GM23338 (cell line): Measurements from ENCODE around the gene UPK2. TPM values are rescaled to one million over a fixed set of nuclear protein-coding genes. Genes with fewer than 3 reads are reported as not detected.

Experiments used
- CREB1 ChIP-seq: fragments of 250-450 bp; sonication (Bioruptor Pico); IDR thresholded peaks from 2 replicates; pipeline ENCODE4 v1.5.0; 2020; ENCODE audit warnings: low read depth, mild to moderate bottlenecking, moderate library complexity
- EZH2phosphoT487 ChIP-seq: fragments of 200-600 bp; sonication (generic); IDR thresholded peaks from one replicate; pipeline ENCODE4 v1.8.1; 2018; ENCODE audit warnings: antibody characterized with exemption; ENCODE audit not compliant: unreplicated experiment
- NANOG ChIP-seq: IDR thresholded peaks from 2 replicates; pipeline ENCODE4 v1.6.1; 2016; ENCODE audit warnings: antibody characterized with exemption, borderline replicate concordance
- STAT1 ChIP-seq: IDR thresholded peaks from one replicate; pipeline ENCODE4 v1.6.1; 2016; ENCODE audit warnings: antibody characterized with exemption; ENCODE audit not compliant: unreplicated experiment
- ZNF331 ChIP-seq: fragments of 250-450 bp; sonication (Bioruptor Pico); IDR thresholded peaks from 2 replicates; pipeline ENCODE4 v1.5.0; 2020; ENCODE audit warnings: low read depth, mild to moderate bottlenecking, moderate library complexity
- microRNA-seq: library from miRNA; unstranded; fragments of <30 nt; microRNA quantifications from one replicate; pipeline ENCODE4, GENCODE V29; 2017
- polyA plus RNA-seq: library from polyadenylated mRNA; unstranded; fragments of >200 nt; fragmentation: Nextera tagmentation; extraction: Ambion mirVana; gene quantifications from 2 replicates; pipeline ENCODE4 v1.2.1, GENCODE V29; 2016
- small RNA-seq: library from RNA; depleted of rRNA; stranded (forward); fragments of <200 nt; gene quantifications from one replicate; pipeline ENCODE3, GENCODE V24; 2014; ENCODE audit warnings: low replicate concordance
- total RNA-seq: library from RNA; depleted of rRNA; stranded (reverse); fragments of >200 nt; shearing (Covaris generic); gene quantifications from 2 replicates; pipeline ENCODE4 v1.2.3, GENCODE V29; 2014; rRNA removed
- TF ChIP-seq, protein P1 (sequence below): fragments of 250-450 bp; sonication (Bioruptor Pico); IDR thresholded peaks from 2 replicates; pipeline ENCODE4 v1.5.0; 2020; ENCODE audit warnings: mild to moderate bottlenecking, moderate library complexity
- TF ChIP-seq, protein P2 (sequence below): IDR thresholded peaks from one replicate; pipeline ENCODE4 v1.6.1; 2018; ENCODE audit warnings: antibody characterized with exemption; ENCODE audit not compliant: unreplicated experiment
- TF ChIP-seq, protein P3 (sequence below), 2 experiments: fragments of 200-600 bp in 1 of 2; sonication (generic) in 1 of 2; conservative IDR thresholded peaks; 2 replicates each; pipeline versions ENCODE4 v1.5.1 to v1.6.1; 2016 to 2017; ENCODE audit warnings: antibody characterized with exemption in 2 of 2, low read depth in 2 of 2, mild to moderate bottlenecking in 2 of 2, moderate library complexity in 1 of 2

Gene UPK2
- total and polyA plus RNA-seq, 2 experiments from 2014 or later, result 0.74 TPM; not detected in 1

DNA sequence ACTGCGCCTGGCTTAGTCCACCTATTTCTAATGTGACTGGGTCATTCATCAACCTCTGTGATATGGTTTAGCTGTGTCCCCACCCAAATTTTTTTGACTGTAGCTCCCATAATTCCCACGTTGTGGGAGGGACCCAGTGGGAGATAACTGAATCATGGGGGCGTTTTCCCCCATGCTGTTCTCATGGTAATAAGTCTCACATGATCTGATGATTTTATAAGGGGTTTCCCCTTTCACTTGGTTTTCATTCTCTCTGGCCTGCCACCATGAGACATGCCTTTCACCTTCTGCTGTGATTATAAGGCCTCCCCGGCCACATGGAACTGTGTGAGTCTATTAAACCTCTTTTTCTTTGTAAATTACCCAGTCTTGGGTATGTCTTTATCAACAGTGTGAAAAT, 50.6 kb downstream of the UPK2 start (continued):
- TF ChIP-seq, protein P1, sequence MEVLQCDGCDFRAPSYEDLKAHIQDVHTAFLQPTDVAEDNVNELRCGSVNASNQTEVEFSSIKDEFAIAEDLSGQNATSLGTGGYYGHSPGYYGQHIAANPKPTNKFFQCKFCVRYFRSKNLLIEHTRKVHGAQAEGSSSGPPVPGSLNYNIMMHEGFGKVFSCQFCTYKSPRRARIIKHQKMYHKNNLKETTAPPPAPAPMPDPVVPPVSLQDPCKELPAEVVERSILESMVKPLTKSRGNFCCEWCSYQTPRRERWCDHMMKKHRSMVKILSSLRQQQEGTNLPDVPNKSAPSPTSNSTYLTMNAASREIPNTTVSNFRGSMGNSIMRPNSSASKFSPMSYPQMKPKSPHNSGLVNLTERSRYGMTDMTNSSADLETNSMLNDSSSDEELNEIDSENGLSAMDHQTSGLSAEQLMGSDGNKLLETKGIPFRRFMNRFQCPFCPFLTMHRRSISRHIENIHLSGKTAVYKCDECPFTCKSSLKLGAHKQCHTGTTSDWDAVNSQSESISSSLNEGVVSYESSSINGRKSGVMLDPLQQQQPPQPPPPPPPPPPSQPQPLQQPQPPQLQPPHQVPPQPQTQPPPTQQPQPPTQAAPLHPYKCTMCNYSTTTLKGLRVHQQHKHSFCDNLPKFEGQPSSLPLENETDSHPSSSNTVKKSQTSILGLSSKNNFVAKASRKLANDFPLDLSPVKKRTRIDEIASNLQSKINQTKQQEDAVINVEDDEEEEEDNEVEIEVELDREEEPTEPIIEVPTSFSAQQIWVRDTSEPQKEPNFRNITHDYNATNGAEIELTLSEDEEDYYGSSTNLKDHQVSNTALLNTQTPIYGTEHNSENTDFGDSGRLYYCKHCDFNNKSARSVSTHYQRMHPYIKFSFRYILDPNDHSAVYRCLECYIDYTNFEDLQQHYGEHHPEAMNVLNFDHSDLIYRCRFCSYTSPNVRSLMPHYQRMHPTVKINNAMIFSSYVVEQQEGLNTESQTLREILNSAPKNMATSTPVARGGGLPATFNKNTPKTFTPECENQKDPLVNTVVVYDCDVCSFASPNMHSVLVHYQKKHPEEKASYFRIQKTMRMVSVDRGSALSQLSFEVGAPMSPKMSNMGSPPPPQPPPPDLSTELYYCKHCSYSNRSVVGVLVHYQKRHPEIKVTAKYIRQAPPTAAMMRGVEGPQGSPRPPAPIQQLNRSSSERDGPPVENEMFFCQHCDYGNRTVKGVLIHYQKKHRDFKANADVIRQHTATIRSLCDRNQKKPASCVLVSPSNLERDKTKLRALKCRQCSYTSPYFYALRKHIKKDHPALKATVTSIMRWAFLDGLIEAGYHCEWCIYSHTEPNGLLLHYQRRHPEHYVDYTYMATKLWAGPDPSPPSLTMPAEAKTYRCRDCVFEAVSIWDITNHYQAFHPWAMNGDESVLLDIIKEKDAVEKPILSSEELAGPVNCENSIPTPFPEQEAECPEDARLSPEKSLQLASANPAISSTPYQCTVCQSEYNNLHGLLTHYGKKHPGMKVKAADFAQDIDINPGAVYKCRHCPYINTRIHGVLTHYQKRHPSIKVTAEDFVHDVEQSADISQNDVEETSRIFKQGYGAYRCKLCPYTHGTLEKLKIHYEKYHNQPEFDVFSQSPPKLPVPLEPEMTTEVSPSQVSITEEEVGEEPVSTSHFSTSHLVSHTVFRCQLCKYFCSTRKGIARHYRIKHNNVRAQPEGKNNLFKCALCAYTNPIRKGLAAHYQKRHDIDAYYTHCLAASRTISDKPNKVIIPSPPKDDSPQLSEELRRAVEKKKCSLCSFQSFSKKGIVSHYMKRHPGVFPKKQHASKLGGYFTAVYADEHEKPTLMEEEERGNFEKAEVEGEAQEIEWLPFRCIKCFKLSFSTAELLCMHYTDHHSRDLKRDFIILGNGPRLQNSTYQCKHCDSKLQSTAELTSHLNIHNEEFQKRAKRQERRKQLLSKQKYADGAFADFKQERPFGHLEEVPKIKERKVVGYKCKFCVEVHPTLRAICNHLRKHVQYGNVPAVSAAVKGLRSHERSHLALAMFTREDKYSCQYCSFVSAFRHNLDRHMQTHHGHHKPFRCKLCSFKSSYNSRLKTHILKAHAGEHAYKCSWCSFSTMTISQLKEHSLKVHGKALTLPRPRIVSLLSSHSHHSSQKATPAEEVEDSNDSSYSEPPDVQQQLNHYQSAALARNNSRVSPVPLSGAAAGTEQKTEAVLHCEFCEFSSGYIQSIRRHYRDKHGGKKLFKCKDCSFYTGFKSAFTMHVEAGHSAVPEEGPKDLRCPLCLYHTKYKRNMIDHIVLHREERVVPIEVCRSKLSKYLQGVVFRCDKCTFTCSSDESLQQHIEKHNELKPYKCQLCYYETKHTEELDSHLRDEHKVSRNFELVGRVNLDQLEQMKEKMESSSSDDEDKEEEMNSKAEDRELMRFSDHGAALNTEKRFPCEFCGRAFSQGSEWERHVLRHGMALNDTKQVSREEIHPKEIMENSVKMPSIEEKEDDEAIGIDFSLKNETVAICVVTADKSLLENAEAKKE (CRISPR knock-in tag), result no peak
- TF ChIP-seq ZNF331 (CRISPR knock-in tag) (no peak), NANOG (no peak), EZH2phosphoT487 (no peak), CREB1 (CRISPR knock-in tag) (no peak), STAT1 (no peak)
- TF ChIP-seq, protein P2, sequence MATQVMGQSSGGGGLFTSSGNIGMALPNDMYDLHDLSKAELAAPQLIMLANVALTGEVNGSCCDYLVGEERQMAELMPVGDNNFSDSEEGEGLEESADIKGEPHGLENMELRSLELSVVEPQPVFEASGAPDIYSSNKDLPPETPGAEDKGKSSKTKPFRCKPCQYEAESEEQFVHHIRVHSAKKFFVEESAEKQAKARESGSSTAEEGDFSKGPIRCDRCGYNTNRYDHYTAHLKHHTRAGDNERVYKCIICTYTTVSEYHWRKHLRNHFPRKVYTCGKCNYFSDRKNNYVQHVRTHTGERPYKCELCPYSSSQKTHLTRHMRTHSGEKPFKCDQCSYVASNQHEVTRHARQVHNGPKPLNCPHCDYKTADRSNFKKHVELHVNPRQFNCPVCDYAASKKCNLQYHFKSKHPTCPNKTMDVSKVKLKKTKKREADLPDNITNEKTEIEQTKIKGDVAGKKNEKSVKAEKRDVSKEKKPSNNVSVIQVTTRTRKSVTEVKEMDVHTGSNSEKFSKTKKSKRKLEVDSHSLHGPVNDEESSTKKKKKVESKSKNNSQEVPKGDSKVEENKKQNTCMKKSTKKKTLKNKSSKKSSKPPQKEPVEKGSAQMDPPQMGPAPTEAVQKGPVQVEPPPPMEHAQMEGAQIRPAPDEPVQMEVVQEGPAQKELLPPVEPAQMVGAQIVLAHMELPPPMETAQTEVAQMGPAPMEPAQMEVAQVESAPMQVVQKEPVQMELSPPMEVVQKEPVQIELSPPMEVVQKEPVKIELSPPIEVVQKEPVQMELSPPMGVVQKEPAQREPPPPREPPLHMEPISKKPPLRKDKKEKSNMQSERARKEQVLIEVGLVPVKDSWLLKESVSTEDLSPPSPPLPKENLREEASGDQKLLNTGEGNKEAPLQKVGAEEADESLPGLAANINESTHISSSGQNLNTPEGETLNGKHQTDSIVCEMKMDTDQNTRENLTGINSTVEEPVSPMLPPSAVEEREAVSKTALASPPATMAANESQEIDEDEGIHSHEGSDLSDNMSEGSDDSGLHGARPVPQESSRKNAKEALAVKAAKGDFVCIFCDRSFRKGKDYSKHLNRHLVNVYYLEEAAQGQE, result no peak
- TF ChIP-seq, protein P3, sequence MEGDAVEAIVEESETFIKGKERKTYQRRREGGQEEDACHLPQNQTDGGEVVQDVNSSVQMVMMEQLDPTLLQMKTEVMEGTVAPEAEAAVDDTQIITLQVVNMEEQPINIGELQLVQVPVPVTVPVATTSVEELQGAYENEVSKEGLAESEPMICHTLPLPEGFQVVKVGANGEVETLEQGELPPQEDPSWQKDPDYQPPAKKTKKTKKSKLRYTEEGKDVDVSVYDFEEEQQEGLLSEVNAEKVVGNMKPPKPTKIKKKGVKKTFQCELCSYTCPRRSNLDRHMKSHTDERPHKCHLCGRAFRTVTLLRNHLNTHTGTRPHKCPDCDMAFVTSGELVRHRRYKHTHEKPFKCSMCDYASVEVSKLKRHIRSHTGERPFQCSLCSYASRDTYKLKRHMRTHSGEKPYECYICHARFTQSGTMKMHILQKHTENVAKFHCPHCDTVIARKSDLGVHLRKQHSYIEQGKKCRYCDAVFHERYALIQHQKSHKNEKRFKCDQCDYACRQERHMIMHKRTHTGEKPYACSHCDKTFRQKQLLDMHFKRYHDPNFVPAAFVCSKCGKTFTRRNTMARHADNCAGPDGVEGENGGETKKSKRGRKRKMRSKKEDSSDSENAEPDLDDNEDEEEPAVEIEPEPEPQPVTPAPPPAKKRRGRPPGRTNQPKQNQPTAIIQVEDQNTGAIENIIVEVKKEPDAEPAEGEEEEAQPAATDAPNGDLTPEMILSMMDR (conservative IDR thresholded peaks at IDR 0.05; ENCODE audit: low read depth in 2 of 2), result no peak

Small RNA genes within 50 kb of the gene (microRNA-seq; reads per million reads assigned to microRNA genes)
- not detected for gene MIR4492

Small RNA genes within 50 kb of the gene (small RNA-seq; reads per million reads assigned to genes)
- not detected for gene AP003392.2
- not detected for gene MIR4492
- not detected for gene RF00017
- gene RF00019, result not detected
- not detected for gene RN7SL688P

Other genes starting within 250 kb of the UPK2 start
- 205 and 253 TPM in 2 replicates for gene DDX6, start 165.1 kb upstream of the UPK2 start, total RNA-seq
- gene DDX6, start 165.1 kb upstream of the UPK2 start, polyA plus RNA-seq, result 59.1 and 68.3 TPM in 2 replicates
- not detected in 2 replicates for gene CXCR5, start 72.4 kb upstream of the UPK2 start, total RNA-seq
- 0.18 and 0.96 TPM in 2 replicates for gene CXCR5, start 72.4 kb upstream of the UPK2 start, polyA plus RNA-seq
- gene BCL9L, start 30.4 kb upstream of the UPK2 start, total RNA-seq, result 24.1 and 35.1 TPM in 2 replicates
- 15.9 and 23.6 TPM in 2 replicates for gene BCL9L, start 30.4 kb upstream of the UPK2 start, polyA plus RNA-seq
- gene FOXR1, start 15.5 kb downstream of the UPK2 start, total RNA-seq, result not detected in 2 replicates
- gene FOXR1, start 15.5 kb downstream of the UPK2 start, polyA plus RNA-seq, result not detected in 2 replicates
- gene CENATAC, start 41.8 kb downstream of the UPK2 start, total RNA-seq, result 34.3 and 34.5 TPM in 2 replicates
- 31.7 and 33.4 TPM in 2 replicates for gene CENATAC, start 41.8 kb downstream of the UPK2 start, polyA plus RNA-seq
- gene RPS25, start 62.0 kb downstream of the UPK2 start, total RNA-seq, result 1,462 and 1,965 TPM in 2 replicates
- gene RPS25, start 62.0 kb downstream of the UPK2 start, polyA plus RNA-seq, result 3,622 and 3,632 TPM in 2 replicates
- gene TRAPPC4, start 62.5 kb downstream of the UPK2 start, total RNA-seq, result 79.9 and 97.2 TPM in 2 replicates
- gene TRAPPC4, start 62.5 kb downstream of the UPK2 start, polyA plus RNA-seq, result 118 and 142 TPM in 2 replicates
- 50.2 and 56.4 TPM in 2 replicates for gene SLC37A4, start 74.6 kb downstream of the UPK2 start, total RNA-seq
- 20.0 and 23.4 TPM in 2 replicates for gene SLC37A4, start 74.6 kb downstream of the UPK2 start, polyA plus RNA-seq
- 221 and 229 TPM in 2 replicates for gene HYOU1, start 100.9 kb downstream of the UPK2 start, total RNA-seq
- 48.2 and 51.6 TPM in 2 replicates for gene HYOU1, start 100.9 kb downstream of the UPK2 start, polyA plus RNA-seq
- gene VPS11, start 111.5 kb downstream of the UPK2 start, total RNA-seq, result 13.4 and 14.6 TPM in 2 replicates
- 11.5 and 15.5 TPM in 2 replicates for gene VPS11, start 111.5 kb downstream of the UPK2 start, polyA plus RNA-seq
- gene HMBS, start 128.6 kb downstream of the UPK2 start, total RNA-seq, result 91.7 and 107 TPM in 2 replicates
- 101 and 105 TPM in 2 replicates for gene HMBS, start 128.6 kb downstream of the UPK2 start, polyA plus RNA-seq
- gene DPAGT1, start 145.6 kb downstream of the UPK2 start, total RNA-seq, result 36.4 and 37.2 TPM in 2 replicates
- gene DPAGT1, start 145.6 kb downstream of the UPK2 start, polyA plus RNA-seq, result 48.3 and 52.6 TPM in 2 replicates
- 2.3 and 4.4 TPM in 2 replicates for gene C2CD2L, start 151.0 kb downstream of the UPK2 start, total RNA-seq
- gene C2CD2L, start 151.0 kb downstream of the UPK2 start, polyA plus RNA-seq, result 1.4 TPM in 2 replicates
- 29.2 and 29.6 TPM in 2 replicates for gene HINFP, start 165.3 kb downstream of the UPK2 start, total RNA-seq
- gene HINFP, start 165.3 kb downstream of the UPK2 start, polyA plus RNA-seq, result 12.6 and 12.8 TPM in 2 replicates
- gene ABCG4, start 192.8 kb downstream of the UPK2 start, total RNA-seq, result 1.0 and 1.2 TPM in 2 replicates
- gene ABCG4, start 192.8 kb downstream of the UPK2 start, polyA plus RNA-seq, result 0.58 and 0.94 TPM in 2 replicates
- 13.8 and 14.2 TPM in 2 replicates for gene NLRX1, start 212.4 kb downstream of the UPK2 start, total RNA-seq
- 2.8 and 3.4 TPM in 2 replicates for gene NLRX1, start 212.4 kb downstream of the UPK2 start, polyA plus RNA-seq
- not detected in 2 replicates for gene NHERF4, start 229.2 kb downstream of the UPK2 start, total RNA-seq
- 0.15 TPM in 1 of 2 replicates, not detected in the other for gene NHERF4, start 229.2 kb downstream of the UPK2 start, polyA plus RNA-seq